Mesothelial cell of epicardium (in vitro differentiated cells): ENCODE measurements around the gene SLC9A9. TPM values are rescaled to one million over a fixed set of nuclear protein-coding genes. Genes with fewer than 3 reads are reported as not detected.

ENCODE experiments used
- DNase-seq, 2 experiments: peaks; one replicate each; pipeline ENCODE4 v3.0.0; 2021; ENCODE audit warnings: low spot score in 2 of 2; ENCODE audit not compliant: unreplicated experiment in 2 of 2
- H3K27ac Mint-ChIP-seq: 2 replicates; pipeline ENCODE4 v1.8.0; 2021; ENCODE audit warnings: mixed read lengths
- H3K27me3 Mint-ChIP-seq: 2 replicates; pipeline ENCODE4 v1.8.0; 2021; ENCODE audit warnings: low read depth, mixed read lengths
- H3K36me3 Mint-ChIP-seq: 2 replicates; pipeline ENCODE4 v1.8.0; 2021; ENCODE audit warnings: mixed read lengths
- H3K4me1 Mint-ChIP-seq: 2 replicates; pipeline ENCODE4 v1.8.0; 2021; ENCODE audit warnings: mixed read lengths
- H3K4me3 Mint-ChIP-seq: 2 replicates; pipeline ENCODE4 v1.8.0; 2021; ENCODE audit warnings: mild to moderate bottlenecking, moderate library complexity, mixed read lengths
- H3K9me3 Mint-ChIP-seq: 2 replicates; pipeline ENCODE4 v1.8.0; 2021; ENCODE audit warnings: mixed read lengths
- total RNA-seq: library from RNA; stranded (reverse); gene quantifications from 3 replicates; pipeline ENCODE4 v1.2.1, GENCODE V29; 2021
- TF ChIP-seq, protein P1 (sequence below): fragments of 200-600 bp; sonication (generic); IDR thresholded peaks from one replicate; pipeline ENCODE4 v1.5.0; 2021; ENCODE audit warnings: antibody characterized with exemption; ENCODE audit not compliant: unreplicated experiment

The SLC9A9 gene
- 2.7 to 4.2 TPM (median 3.8 TPM) in 3 replicates for total RNA-seq

DNA sequence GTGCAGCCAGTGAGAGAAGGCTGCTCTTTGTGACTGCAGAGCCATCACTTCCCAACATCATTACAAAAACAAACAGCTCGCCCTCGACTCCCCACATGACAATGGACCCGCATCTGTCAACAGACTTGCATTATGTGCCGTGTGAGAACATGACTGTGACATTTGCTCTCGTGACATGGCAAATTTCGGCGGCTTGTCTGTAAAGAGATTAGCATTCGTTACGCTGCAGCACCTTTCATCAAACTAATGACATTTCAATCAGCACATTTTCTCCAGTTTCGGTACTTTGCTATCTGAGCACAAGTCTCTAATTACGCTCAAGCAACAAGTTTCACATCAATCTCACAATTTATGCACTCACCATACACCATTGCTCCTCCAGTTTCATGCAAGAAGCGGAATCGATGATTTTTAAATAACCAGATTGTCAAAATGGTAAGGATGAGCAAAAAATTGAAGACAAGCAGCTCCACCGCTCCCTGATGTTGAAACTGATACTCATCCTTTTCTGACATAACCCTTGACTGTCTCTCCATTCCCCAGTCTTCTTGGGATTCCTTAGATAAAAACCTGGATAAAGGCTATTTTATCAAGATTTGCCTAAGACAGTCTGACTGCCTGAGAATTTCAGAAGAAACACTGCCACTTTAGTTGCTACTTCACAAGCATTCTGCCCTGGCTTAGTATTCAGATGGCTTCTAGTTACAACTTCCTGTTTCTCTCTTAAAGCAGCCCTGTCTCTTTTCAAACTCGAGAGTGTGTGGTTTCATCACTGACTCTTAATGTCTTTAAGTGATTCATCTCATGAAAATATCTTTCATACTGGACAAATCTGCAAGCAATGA is at the start of gene SLC9A9:
Gene SLC9A9, minus strand, starts transcription at position 682 of the 845 bp plus-strand sequence. Its CDS starts 146 bp downstream, at position 536.
- no peaks in the 10 kb centered on the region for H3K9me3 Mint-ChIP-seq
- no peak for DNase-seq
- H3K27me3 Mint-ChIP-seq = no peaks in the 10 kb centered on the region
- peaks cover 25% of the 10 kb centered on the region for H3K4me1 Mint-ChIP-seq
- peak within 1 kb of the TSS; percentile 88 for H3K27ac Mint-ChIP-seq
- H3K4me3 Mint-ChIP-seq = peak within 1 kb of the TSS; percentile 88
- TF ChIP-seq, protein P1, sequence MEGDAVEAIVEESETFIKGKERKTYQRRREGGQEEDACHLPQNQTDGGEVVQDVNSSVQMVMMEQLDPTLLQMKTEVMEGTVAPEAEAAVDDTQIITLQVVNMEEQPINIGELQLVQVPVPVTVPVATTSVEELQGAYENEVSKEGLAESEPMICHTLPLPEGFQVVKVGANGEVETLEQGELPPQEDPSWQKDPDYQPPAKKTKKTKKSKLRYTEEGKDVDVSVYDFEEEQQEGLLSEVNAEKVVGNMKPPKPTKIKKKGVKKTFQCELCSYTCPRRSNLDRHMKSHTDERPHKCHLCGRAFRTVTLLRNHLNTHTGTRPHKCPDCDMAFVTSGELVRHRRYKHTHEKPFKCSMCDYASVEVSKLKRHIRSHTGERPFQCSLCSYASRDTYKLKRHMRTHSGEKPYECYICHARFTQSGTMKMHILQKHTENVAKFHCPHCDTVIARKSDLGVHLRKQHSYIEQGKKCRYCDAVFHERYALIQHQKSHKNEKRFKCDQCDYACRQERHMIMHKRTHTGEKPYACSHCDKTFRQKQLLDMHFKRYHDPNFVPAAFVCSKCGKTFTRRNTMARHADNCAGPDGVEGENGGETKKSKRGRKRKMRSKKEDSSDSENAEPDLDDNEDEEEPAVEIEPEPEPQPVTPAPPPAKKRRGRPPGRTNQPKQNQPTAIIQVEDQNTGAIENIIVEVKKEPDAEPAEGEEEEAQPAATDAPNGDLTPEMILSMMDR = no peak
- H3K36me3 Mint-ChIP-seq = no peaks in the 10 kb centered on the region

DNA sequence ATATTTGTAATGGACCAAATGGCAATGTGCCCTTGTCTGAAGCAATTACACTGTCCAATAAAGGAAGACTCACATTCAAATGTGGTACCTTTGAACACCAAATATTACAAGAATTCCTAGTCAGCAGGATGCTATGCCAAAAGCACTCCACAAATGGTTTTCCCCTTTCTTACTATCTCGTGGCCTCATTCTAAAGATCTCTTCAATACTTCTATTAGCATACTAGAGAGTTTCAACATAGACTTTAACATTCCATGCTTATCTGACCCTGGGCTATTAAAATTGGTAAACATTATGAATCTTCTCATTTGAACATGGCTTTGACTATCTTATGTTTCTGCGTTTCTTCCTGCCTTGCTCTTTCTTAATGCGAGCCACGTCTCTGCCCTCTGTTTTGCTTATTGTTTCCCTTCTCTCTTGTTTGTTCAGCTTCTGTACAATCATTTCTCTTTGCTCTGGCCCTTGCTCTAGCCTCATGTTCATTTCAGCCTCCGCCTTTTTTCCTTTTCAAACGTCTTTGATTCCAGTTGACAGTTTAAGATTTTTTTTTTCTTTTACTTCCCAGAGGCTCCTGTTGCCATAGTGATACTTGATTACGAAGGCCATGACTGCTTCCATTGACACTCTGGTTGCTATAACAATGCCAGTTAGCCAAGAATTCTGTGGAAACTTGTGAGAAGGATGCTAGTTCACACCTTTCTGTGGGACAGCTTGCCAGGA is 49.5 kb upstream of the SLC9A9 start:
- Mint-ChIP-seq H3K27ac (peak overlapping the region; percentile 84), H3K9me3 (no peaks in the 10 kb centered on the region), H3K4me3 (no peak overlapping the region), H3K27me3 (no peaks in the 10 kb centered on the region), H3K36me3 (no peaks in the 10 kb centered on the region), H3K4me1 (peaks cover 15% of the 10 kb centered on the region)
- no peak for DNase-seq
- TF ChIP-seq, protein P1 = no peak

- Mint-ChIP-seq H3K9me3 (no peaks in the 10 kb centered on the region), H3K4me3 (no peak overlapping the region), H3K27me3 (no peaks in the 10 kb centered on the region), H3K27ac (no peak overlapping the region), H3K4me1 (peaks cover 15% of the 10 kb centered on the region), H3K36me3 (no peaks in the 10 kb centered on the region)
- TF ChIP-seq, protein P1 = no peak
- no peak for DNase-seq
Measured at GRCh38 chr3:143896486-143896885, 48.2 kb upstream of the SLC9A9 start.

DNA sequence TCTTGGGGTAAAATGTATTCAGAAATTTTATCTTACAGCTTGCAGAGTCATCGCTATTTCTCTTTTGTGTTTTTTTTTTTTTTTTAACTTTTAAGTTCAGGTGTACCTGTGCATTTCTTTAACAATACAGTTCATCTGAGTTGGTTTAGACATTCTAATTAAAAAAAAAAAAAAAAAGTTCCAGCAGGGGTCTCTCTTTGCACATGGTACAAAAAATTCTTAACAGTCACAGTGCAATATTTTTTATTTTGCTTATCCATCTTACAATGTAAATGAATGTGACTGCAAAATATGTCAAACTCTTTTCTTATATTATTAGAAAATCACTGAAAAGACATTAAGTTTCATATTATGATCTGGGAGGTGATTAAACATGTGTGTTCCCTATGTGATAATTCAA is 47.5 kb upstream of the SLC9A9 start:
- no peak overlapping the region for H3K4me3 Mint-ChIP-seq
- H3K9me3 Mint-ChIP-seq = no peaks in the 10 kb centered on the region
- no peak for DNase-seq
- TF ChIP-seq, protein P1 = peak; percentile 64
- H3K27me3 Mint-ChIP-seq = no peaks in the 10 kb centered on the region
- no peak overlapping the region for H3K27ac Mint-ChIP-seq
- peaks cover 15% of the 10 kb centered on the region for H3K4me1 Mint-ChIP-seq
- H3K36me3 Mint-ChIP-seq = no peaks in the 10 kb centered on the region

DNA sequence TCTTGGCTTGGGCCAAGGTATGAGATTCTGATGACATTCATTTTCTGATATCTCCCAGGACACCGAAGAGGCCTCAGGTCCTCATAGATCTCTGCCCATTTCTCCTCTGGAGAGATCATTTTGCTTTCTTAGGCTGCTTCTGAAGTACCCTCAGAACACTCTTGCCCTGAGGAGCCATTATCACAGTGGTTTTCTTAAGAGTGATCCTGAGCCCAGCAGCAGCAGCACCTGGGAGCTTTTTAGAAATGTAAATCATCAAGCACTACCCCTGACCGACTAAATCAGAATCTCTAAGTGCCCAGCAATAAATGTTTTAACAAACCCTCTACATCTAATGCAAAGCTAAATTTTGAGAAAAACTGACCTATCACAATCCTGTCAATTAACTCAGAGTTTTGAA is 40.6 kb upstream of the SLC9A9 start:
- Mint-ChIP-seq H3K9me3 (no peaks in the 10 kb centered on the region), H3K27ac (no peak overlapping the region), H3K36me3 (no peaks in the 10 kb centered on the region), H3K27me3 (no peaks in the 10 kb centered on the region), H3K4me3 (no peak overlapping the region), H3K4me1 (no peaks in the 10 kb centered on the region)
- TF ChIP-seq, protein P1 = no peak
- DNase-seq = no peak
